GM12878 (cell line): ENCODE data around the gene FFAR4.

ENCODE experiments used
- CTCF ChIP-seq, 3 experiments: IDR thresholded peaks in 2 of 3; conservative IDR thresholded peaks in 1 of 3; 2 replicates each; pipeline ENCODE4 v1.5.1; 2011; ENCODE audit warnings: low read depth in 3 of 3, low read length in 3 of 3, mild to moderate bottlenecking in 3 of 3, control low read depth in 2 of 3, moderate library complexity in 2 of 3, inconsistent platforms in 1 of 3, mixed read lengths in 1 of 3; ENCODE audit not compliant: control insufficient read depth in 2 of 3, insufficient read depth in 1 of 3; ENCODE audit errors: extremely low read depth in 1 of 3
- REST ChIP-seq: IDR thresholded peaks from 2 replicates; pipeline ENCODE4 v1.6.1; 2012; ENCODE audit warnings: mild to moderate bottlenecking, low read depth, low read length
- TAF1 ChIP-seq: IDR thresholded peaks from 2 replicates; pipeline ENCODE4 v1.6.1; 2011; ENCODE audit warnings: mild to moderate bottlenecking, low read depth, low read length, borderline replicate concordance

- TF ChIP-seq CTCF (IDR thresholded peaks at IDR 0.05 in 2 of 3, conservative IDR thresholded peaks at IDR 0.05 in 1 of 3; ENCODE audit: control insufficient read depth in 2 of 3, extremely low read depth in 1 of 3, insufficient read depth in 1 of 3, low read depth in 3 of 3, low read length in 3 of 3) (no peak), TAF1 (no peak), REST (no peak)
Measured at GRCh38 chr10:93628858-93629257, 62.4 kb downstream of the FFAR4 start.
